ES-I3 (cell line): ENCODE measurements around the gene FAHD2A.
A peak's percentile ranks its signal among the peaks of the same experiment; 100 is the strongest.
"Not testable (repeated sequence)": the region's sequence is repeated elsewhere in the genome, so short reads cannot be mapped to it uniquely, and the experiment has no call there.

Source experiments
- H3K36me3 ChIP-seq: 2 replicates; pipeline ENCODE4 v1.6.1; 2013; ENCODE audit warnings: mild to moderate bottlenecking, low read length, control low read depth, moderate library complexity; ENCODE audit not compliant: insufficient read depth
- H3K4me1 ChIP-seq: 2 replicates; pipeline ENCODE4 v1.6.1; 2013; ENCODE audit warnings: mild to moderate bottlenecking, control low read depth, low read length; ENCODE audit not compliant: insufficient read depth
- H3K9ac ChIP-seq: 2 replicates; pipeline ENCODE4 v1.6.1; 2013; ENCODE audit warnings: low read depth, mild to moderate bottlenecking, low read length, moderate library complexity
- H3K9me3 ChIP-seq: 2 replicates; pipeline ENCODE4 v1.6.1; 2013; ENCODE audit warnings: mild to moderate bottlenecking, low read length, moderate library complexity; ENCODE audit not compliant: control insufficient read depth, insufficient read depth

The FAHD2A gene, protein sequence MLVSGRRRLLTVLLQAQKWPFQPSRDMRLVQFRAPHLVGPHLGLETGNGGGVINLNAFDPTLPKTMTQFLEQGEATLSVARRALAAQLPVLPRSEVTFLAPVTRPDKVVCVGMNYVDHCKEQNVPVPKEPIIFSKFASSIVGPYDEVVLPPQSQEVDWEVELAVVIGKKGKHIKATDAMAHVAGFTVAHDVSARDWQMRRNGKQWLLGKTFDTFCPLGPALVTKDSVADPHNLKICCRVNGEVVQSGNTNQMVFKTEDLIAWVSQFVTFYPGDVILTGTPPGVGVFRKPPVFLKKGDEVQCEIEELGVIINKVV

DNA sequence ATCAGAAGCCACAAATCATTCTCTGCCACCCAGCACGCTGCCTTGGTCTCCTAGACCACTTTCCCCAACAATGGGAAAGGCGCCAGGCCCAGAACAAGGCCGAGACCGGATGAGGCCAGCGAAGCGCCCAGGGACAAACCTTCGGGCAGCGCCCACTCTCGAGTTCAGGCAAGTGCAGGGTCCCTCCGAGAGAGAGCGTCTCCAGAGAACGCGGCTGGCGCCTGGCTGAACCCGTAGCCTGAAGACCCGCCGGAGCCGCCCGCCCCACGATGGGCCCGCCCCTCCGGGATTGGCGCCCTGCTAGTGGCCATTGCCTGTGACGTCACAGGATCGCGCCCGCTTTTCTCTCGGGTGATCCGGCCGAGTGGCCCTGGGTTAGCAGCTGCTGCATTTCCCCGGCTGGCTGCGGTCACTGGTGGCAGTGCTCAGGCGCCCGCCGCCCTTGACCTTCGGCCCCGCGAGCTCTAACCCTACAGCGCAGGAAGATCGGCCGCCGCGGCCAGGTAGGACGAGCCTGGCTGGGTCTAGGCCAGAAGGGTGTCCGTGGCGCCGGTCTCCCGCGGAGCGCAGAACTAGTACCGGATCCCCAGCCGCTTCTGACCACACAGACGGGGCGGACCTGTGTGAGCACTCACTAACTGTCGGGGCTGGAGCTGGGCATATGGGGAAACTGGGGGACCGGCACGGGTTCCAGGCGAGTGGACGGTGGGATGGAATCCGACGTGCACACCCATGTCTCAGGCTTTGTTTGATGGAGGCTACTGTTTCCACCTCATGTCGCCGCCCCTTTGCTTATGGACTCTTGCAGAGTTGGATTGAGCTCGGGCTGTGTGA lies at the start of gene FAHD2A:
Gene FAHD2A (plus strand): TSS at position 339 of the 834 bp plus-strand sequence. CDS start 2,851 bp downstream, outside the sequence.
- peaks cover 5% of the 10 kb centered on the region; the same call in 1 of the 2 replicates for H3K4me1 ChIP-seq
- H3K36me3 ChIP-seq = no peaks in the 10 kb centered on the region
- H3K9ac ChIP-seq = peak within 1 kb of the TSS; percentile 96
- no peaks in the 10 kb centered on the region for H3K9me3 ChIP-seq

DNA sequence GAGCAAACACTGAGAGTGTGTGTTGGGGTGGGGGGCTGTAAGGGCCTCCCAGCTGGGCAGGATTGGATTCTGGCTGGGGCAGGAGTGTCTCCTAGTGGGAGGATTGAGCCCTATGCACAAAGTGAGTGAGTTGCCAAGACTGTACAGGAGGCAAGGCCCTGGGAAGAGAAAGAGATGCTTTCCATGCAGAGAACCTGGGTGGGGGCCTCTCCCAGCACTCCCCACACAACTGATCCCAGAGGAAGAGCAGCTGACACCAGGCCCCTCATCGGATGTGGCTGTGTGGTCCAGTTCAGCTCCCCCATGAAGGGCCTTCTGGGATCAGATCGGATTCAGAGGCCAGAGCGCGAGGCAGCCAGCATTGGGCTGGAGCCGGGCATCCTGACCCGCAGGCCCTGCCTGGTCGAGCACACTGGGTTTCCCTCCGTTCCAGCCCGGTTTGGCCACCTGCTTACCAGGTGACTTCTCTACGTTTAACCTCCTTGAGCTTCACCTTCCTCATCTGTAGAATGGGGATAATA lies 49.4 kb upstream of the FAHD2A start:
- no peak overlapping the region for H3K9ac ChIP-seq
- no peaks in the 10 kb centered on the region for H3K36me3 ChIP-seq
- H3K9me3 ChIP-seq = no peaks in the 10 kb centered on the region
- no peaks in the 10 kb centered on the region for H3K4me1 ChIP-seq

DNA sequence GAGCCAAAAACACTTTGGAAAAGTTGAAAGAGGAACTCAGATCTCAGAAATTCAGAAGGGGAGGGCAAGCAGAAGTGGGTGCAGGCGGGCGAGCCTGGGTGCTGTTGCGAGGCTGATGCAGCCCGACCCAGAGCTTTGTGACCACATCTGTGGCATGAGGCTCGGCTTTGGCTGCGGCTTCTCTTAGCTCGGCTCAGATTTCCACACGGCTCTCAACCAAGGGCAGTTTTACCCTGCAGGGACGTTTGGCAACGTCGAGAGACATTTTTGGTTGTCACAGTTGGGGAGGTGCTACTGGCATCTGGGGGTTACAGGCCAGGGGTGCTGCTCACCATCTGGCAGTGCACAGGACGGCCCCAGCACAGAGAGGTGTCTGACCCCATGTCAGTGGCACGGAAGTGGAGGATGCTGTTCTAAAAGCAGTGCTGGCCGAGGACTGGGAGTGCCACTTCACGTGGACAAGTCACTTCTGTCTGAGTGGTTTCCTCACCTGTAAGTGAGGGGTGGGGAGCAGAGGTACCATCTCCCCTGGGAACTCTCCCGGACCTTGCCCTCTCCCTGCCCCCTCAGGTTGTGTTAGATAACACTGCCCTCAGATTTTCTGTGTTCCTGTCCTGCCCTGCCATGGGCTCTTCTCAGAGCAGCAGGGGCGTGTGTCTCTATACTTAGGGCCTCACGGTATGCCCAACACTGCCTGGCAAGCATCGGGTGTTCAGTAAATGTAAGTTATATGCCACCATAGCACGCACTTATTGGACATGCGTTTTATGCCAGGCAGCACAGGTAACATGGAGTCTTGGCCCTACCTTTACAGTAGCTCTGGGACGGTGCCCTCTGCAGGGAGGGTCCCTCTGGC lies 48.7 kb upstream of the FAHD2A start:
- no peaks in the 10 kb centered on the region for H3K4me1 ChIP-seq

DNA sequence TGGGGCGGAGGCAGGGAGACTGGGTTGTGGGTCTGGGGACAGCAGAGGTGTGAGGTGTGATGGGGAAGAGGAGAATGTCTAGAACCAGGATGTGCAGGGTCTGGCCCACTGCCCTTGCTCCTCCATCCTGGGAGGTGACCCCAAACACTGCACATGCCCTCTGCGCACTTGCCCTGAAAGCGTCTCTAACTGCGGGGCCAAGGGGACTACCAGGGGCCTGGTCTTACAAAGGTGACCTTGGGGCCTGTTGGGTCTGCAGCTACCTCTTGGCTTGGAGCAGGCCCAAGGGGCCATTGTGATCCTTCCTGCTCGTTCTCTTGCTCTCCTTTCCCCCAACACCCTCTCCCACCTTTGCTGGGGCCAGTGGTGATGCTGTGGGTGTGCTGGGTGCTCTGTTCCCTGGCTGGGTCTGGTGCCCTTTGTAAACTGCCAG lies 48.0 kb upstream of the FAHD2A start:
- Histone ChIP-seq H3K36me3 (no peaks in the 10 kb centered on the region), H3K9me3 (no peaks in the 10 kb centered on the region), H3K4me1 (no peaks in the 10 kb centered on the region), H3K9ac (no peak overlapping the region)

More for the DNA sequence above, 48.7 kb upstream of the FAHD2A start:
- Histone ChIP-seq H3K36me3 (no peaks in the 10 kb centered on the region), H3K9ac (no peak overlapping the region), H3K9me3 (no peaks in the 10 kb centered on the region)

DNA sequence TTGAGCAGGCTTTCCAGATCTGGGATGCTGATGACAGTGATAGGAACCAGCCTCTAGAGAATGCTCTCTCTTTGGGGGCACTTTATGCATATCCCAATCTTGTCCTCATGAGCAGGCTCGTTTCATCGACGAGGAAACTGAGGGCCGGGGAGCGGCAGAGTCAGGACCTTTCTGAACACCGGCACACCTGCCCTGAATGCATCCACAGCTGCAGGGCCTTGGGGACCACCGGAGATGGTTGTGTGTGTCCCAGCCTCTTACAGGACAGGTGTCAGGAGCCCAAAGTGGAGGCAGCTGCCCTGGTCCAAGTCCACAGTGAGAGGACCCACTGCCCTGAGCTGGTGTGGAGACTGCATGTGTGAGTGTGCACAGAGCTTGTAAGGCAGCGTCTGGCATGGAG lies 47.6 kb upstream of the FAHD2A start:
- H3K9me3 ChIP-seq = no peaks in the 10 kb centered on the region
- no peak overlapping the region for H3K9ac ChIP-seq
- H3K36me3 ChIP-seq = no peaks in the 10 kb centered on the region
- no peaks in the 10 kb centered on the region for H3K4me1 ChIP-seq

DNA sequence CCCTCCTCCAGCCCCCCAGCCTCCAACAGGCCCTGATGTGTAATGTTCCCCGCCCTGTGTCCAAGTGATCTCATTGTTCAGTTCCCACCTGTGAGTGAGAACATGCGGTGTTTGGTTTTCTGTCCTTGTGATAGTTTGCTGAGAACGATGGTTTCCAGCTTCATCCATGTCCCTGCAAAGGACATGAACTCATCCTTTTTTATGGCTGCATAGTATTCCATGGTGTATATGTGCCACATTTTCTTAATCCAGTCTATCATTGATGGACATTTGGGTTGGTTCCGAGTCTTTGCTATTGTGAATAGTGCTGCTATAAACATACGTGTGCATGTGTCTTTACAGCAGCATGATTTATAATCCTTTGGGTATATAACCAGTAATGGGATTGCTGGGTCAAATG lies 47.0 kb upstream of the FAHD2A start:
- H3K4me1 ChIP-seq, H3K36me3 ChIP-seq, H3K9ac ChIP-seq, H3K9me3 ChIP-seq: not testable (repeated sequence)

DNA sequence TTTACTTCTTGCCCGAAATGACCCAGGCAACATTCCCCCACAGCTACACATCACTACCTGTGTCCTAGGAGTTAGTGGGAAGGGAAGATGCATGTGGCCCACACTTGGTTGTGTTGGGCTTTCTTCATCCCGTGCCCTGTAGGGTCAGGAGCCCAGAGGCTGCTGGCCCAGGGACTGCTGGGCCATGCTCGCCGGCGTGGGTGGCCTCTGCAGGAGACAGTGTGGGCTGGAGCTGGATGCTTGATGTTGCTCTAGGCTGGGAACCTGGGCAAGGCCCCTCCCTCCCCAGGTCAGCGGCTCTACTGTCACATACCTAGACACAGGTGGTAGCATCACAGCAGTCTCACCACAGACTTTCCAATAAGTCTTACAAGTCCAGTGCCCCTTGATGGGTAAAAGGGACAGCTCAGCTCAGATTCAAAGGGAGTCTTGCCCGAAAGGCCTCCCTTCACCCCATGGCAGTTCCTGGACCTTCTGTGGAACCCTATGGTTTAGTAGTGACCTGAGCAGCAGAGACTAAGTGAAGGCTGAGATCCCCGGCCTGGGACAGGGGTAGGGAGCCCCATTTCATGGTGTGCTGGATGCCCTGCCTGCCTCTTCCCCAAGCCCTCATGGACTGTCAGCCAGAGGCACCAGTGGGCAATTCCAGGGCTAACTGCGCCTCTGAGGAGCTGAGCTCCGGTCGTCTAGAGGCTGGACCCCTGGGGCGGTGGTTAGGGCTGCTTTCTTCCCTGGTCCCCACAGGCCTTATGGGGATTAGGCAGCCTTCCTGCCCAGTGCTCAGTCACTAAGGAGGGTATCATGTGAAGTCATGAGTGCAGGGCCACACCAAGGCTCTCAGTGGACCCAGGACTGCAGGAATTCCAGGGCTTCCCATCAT lies 45.4 kb upstream of the FAHD2A start:
- Histone ChIP-seq H3K4me1 (no peaks in the 10 kb centered on the region), H3K36me3 (no peaks in the 10 kb centered on the region), H3K9me3 (no peaks in the 10 kb centered on the region)

DNA sequence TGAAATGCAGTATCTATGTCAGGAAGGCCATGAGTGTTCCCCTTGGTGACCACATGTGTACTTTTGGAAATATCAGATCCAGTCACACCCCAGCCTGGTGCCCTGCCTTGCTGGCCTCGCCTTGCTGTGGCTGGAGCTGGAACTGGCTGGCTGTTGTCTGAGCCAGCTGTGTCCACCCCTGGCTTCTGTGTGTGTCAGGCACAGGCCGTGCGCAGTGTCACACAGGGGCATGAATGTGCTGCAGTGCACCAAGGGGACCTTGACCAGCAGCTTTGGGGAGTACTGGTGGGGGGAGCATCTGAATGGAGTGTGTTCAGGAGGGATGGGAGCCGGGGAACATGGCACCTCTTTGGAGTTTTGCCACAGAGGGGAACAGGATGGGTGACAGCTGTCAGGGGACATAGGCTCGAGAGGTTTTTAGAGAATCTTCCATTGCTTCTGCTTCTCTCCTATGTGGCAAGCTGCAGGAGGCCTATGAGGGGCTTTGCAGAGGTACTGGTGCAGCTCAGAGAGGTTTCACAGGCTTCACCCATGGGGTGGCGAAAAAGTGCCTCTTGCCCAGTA lies 44.7 kb upstream of the FAHD2A start:
- no peak overlapping the region for H3K9ac ChIP-seq
- H3K9me3 ChIP-seq = no peaks in the 10 kb centered on the region
- H3K36me3 ChIP-seq = no peaks in the 10 kb centered on the region
- no peaks in the 10 kb centered on the region for H3K4me1 ChIP-seq

More for the DNA sequence above, 45.4 kb upstream of the FAHD2A start:
- H3K9ac ChIP-seq = no peak overlapping the region

DNA sequence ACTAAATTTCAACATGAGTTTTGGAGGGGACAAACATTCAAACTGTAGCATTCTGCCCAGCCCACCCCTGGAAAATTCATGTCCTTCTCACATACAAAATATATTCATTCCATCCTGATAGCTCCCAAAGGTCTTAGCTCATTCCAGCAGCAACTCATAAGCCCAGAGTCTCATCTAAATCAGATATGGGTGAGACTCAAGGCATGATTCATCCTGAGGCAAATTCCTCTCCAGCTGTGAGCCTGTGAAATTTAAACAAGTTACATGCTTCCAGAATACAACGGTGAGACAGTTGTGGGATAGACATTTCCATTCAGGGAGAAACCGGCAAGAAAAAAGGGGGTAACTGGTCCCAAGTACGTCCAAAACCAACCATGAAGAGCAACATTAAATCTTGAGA lies 43.5 kb upstream of the FAHD2A start:
- H3K9me3 ChIP-seq = no peaks in the 10 kb centered on the region

DNA sequence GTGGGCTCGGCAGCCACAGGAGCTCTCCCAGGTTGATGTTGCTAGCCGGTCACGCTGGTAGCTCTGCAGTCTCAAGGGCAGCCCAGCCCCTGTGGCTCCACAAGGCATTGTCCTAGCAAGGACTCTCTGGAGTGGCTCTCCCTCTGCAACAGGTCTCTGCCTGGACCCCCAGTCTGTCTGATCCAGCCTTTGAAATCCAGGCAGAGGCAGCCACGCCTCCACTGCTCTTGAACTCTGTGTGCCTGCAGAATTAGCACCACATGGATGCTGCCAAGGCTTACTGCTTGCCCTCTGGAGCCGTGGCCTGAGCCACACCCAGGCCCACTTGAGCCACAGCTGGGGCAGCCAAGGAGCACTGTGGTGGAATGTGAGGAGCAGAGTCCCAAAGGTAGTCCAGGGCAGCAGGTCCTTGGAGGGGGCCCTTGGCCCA lies 43.0 kb upstream of the FAHD2A start:
- Histone ChIP-seq H3K9me3 (no peaks in the 10 kb centered on the region), H3K4me1 (no peaks in the 10 kb centered on the region), H3K36me3 (no peaks in the 10 kb centered on the region), H3K9ac (no peak overlapping the region)

More for the DNA sequence above, 43.5 kb upstream of the FAHD2A start:
- Histone ChIP-seq H3K4me1 (no peaks in the 10 kb centered on the region), H3K9ac (no peak overlapping the region), H3K36me3 (no peaks in the 10 kb centered on the region)

DNA sequence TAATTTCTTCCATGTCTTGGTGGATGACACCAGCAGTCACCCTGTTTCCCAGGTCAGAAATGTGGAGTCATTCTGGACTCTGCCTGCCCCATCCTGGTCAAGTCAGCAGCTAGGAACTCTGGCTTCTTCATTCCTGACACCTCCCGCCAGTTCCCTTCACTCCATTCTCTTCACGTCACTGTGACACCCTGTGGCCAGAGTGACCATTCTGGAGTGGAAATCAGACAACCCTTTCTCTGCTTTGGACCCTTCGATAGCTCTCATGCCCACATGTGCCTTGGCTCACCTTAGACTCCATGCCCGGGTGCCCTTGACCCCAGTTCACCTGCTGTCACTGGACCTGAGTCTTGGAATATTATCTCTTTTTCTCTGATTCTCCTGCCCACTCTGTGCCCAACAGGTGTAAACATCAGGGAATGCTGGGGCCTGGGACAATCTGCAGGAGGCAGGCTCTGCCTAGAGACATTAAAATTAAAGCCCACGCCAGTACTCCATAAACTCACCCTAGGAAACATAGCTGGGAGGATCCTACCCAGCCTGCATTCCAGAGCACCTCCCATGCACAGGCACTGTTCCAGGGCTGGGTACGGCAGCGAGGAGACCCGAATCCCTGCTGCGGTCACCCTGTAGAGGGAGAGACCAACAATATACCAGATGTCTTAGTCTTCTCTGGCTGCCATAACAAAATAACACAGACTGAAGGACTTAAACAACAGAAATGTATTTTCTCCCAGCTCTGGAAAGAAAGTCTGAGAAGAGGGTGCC lies 41.1 kb upstream of the FAHD2A start:
- Histone ChIP-seq H3K4me1 (no peaks in the 10 kb centered on the region), H3K9me3 (no peaks in the 10 kb centered on the region), H3K36me3 (no peaks in the 10 kb centered on the region), H3K9ac (no peak overlapping the region)

DNA sequence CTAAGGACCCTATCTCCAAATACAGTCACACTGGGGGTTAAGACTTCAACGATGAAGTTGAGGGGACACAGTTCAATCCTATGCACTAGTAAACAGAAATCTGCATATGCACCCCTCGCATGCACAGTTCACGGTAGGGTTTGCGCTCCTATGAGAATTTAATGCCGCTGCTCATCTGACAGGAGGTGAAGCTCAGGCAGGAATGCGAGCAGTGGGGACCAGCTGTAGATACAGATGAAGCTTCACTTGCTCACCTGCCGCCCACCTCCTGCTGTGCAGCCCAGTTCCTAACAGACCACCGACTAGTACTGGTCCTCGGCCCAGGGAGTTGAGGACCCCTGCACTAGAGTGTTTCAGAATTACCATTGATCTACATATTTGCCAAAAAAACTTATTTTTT lies 40.0 kb upstream of the FAHD2A start:
- H3K9ac ChIP-seq = no peak overlapping the region
- H3K36me3 ChIP-seq = no peaks in the 10 kb centered on the region
- H3K4me1 ChIP-seq = no peaks in the 10 kb centered on the region
- H3K9me3 ChIP-seq = no peaks in the 10 kb centered on the region
